Measurements from ENCODE around the gene SLC41A3. TPM values are rescaled to one million over a fixed set of nuclear protein-coding genes. Genes with fewer than 3 reads are reported as not detected.

The SLC41A3 gene
- total and polyA plus RNA-seq, 10 of the 15 experiments (the other 5 are each of a cell fraction or from before 2014, with no cell fraction given): 8.3 to 29.5 (median 16.7) TPM

GRCh38 chr3:126111566-126112475 is 27.9 kb upstream of the SLC41A3 start:
- RAD21 ChIA-PET (ENCODE audit: unreplicated experiment): no interaction called here
- ATAC-seq: no peak
- Histone ChIP-seq H4K20me1 (ENCODE audit: control insufficient read depth, insufficient read depth) (no peaks in the 10 kb centered on the region), H3K27me3 (replicated peaks in 1 of 2; ENCODE audit: control insufficient read depth in 2 of 2, insufficient read depth in 2 of 2, low read length in 1 of 2) (no peaks in the 10 kb centered on the region), H3K9ac (ENCODE audit: control insufficient read depth, insufficient read depth, low read length) (no peak overlapping the region), H3K9me3 (replicated peaks; ENCODE audit: control insufficient read depth, insufficient read depth, low read length) (no peaks in the 10 kb centered on the region), H3K4me2 (ENCODE audit: control insufficient read depth, insufficient read depth) (no peak overlapping the region), H3K27ac (ENCODE audit: control insufficient read depth, insufficient read depth) (no peak overlapping the region), H3K36me3 (ENCODE audit: control insufficient read depth in 2 of 2, insufficient read depth in 2 of 2, low read length in 1 of 2) (no peaks in the 10 kb centered on the region), H3K4me1 (ENCODE audit: control insufficient read depth, insufficient read depth, low read length) (no peaks in the 10 kb centered on the region), H3K4me3 (no peak overlapping the region), H2AFZ (ENCODE audit: control insufficient read depth, low read depth, low read length) (no peak overlapping the region), H3K79me2 (ENCODE audit: control insufficient read depth, insufficient read depth, low read length) (no peaks in the 10 kb centered on the region)
- no TSS peak for BruUV-seq (replicated peaks)
- no peak for FAIRE-seq
- CTCF ChIA-PET: no interaction called here
- in situ Hi-C loops (cut with MboI): no loop called here
- SMC1A ChIA-PET (ENCODE audit: uncharacterized antibody, unreplicated experiment): no interaction called here
- POLR2A ChIA-PET: no interaction called here
- DNase-seq (ENCODE audit: low read depth, low spot score): no peak
- no peak for TF ChIP-seq E4F1 (IDR thresholded peaks at IDR 0.05; ENCODE audit: borderline replicate concordance, partially characterized antibody)
- TF ChIP-seq IKZF2 (IDR thresholded peaks at IDR 0.05): no peak
- no peak for TF ChIP-seq SIX5 (IDR thresholded peaks at IDR 0.05; ENCODE audit: low read depth, low read length, severe bottlenecking)
- TF ChIP-seq PAX5 (IDR thresholded peaks at IDR 0.05; ENCODE audit: borderline replicate concordance, low read depth, low read length): no peak
- no peak for TF ChIP-seq WRNIP1 (IDR thresholded peaks at IDR 0.05; ENCODE audit: borderline replicate concordance, low read depth, low read length)
- TF ChIP-seq CEBPB (IDR thresholded peaks at IDR 0.05; ENCODE audit: borderline replicate concordance in 1 of 2, low read depth in 2 of 2, low read length in 2 of 2): no peak
- TF ChIP-seq IRF3 (IDR thresholded peaks at IDR 0.05): no peak
- no peak for TF ChIP-seq FOXK2 (IDR thresholded peaks at IDR 0.05)
- no peak for TF ChIP-seq SMAD1 (IDR thresholded peaks at IDR 0.05; ENCODE audit: low read depth, partially characterized antibody)
- TF ChIP-seq SMARCA5 (IDR thresholded peaks at IDR 0.05): no peak
- TF ChIP-seq RCOR1 (conservative IDR thresholded peaks at IDR 0.05; ENCODE audit: low read depth, low read length): no peak
- TF ChIP-seq CHD2 (IDR thresholded peaks at IDR 0.05; ENCODE audit: borderline replicate concordance, low read depth, low read length): no peak
- no peak for TF ChIP-seq RELB (IDR thresholded peaks at IDR 0.05; ENCODE audit: low read depth)
- TF ChIP-seq SREBF1 (IDR thresholded peaks at IDR 0.05; ENCODE audit: low read length): no peak
- no peak for TF ChIP-seq EED (IDR thresholded peaks at IDR 0.05; ENCODE audit: low read depth)
- no peak for TF ChIP-seq USF2 (IDR thresholded peaks at IDR 0.05; ENCODE audit: borderline replicate concordance, low read depth, low read length)
- TF ChIP-seq SUZ12 (IDR thresholded peaks at IDR 0.05; ENCODE audit: unreplicated experiment): no peak
- TF ChIP-seq STAT3 (IDR thresholded peaks at IDR 0.05; ENCODE audit: low read depth, low read length): no peak
- intact Hi-C loops (cut with micrococcal nuclease; ENCODE audit: unreplicated experiment): no loop called here
- WGBS (ENCODE audit: insufficient coverage, insufficient replicate concordance, low lambda C conversion rate, missing lambda C conversion rate): 32% methylated on average over 18 of the region's 18 CpGs
